Activated CD4-positive, CD25-positive, alpha-beta regulatory T cell treated with anti-CD3 and anti-CD28 coated beads, Interleukin-2, amount 50 U/mL, for 72 hours (primary cell): ENCODE data around the gene CHST13.

Experiments used
- DNase-seq: peaks from one replicate; pipeline ENCODE4 v3.0.0; 2021

Gene CHST13

DNA sequence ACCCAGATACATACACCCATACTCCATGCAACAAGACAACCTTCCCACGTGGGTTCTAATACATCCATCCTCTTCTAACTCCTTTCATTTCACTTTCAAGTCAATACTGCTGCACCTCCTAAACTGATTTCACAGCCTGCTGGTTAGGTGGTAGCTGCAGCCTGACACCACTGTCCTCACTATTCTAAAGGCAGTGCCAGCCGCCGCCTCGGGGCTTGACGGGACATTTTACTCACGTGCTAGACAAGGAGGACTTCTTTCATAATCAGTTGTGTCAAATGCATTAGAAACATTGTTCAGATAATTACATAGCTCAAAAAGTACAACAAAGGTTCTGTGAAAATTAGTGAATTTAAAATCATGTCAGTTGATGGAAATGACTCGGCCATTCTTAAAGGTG, 12.7 kb upstream of the CHST13 start:
- DNase-seq = no peak

GRCh38 chr3:126512026-126512425, 11.9 kb upstream of the CHST13 start:
- no peak for DNase-seq

DNA sequence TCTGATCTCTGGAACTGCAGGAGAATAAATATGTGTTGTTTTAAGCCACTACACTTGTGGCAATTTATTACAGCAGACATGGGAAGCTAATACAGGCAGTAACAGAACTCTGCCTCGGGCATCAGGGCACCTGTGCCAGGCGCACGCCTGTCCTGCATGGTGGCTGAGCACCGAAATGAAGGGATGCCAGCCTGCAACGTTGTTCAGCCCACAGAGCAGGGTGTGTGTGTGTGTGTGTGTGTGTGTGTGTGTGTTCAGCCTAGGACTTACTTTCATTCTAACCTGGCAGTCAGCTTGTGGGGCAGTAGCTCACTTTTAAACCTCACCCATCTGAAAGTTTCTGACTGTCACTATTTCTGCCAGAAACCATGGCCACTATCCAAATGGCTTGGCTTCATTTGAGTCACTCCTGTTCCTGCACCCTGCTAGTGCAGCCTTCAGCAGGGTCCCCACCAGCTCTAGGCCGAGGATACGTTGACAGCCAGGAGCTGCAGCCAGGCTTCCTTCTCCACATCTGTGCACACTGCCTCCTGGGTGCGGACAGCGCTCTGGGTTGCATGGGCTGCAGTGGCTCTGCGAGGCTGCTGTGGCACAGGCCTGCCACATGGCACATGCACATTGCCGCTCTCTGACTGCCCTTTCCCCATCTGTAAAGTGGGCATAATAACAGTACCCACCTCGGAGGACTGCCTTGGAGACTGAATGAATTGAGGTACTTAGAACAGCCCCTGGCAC, 10.9 kb upstream of the CHST13 start:
- no peak for DNase-seq

- no peak for DNase-seq
These were observed 9.8 kb upstream of the CHST13 start for GRCh38 chr3:126514161-126514560.

DNA sequence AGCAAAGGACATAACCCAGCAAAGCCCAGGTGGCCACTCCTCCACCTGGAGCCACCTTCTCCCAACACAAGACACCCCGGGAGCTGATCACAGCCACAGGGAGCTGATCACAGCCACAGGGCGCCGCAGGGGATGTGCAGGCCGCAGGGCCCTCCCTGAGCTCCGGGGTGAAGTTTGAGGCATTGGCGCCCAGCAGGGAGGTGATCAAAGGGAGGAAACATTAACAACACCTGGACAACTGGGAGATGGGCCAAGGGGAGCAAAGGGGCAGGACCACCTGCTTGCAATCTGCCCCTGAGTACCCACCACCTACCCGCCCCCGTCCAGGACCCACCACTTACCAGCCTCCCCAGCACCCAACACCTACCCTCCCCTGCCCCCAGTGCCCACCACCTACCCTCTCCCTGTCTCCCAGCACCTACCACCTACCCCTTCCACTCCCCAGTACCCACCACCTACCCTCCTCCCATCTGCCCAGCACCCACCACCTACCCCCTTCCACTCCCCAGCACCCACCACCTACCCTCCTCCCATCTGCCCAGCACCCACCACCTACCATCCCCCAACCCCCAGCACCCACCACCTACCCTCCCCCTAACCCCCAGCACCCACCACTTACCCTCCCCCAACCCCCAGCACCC, 8.8 kb upstream of the CHST13 start:
- no peak for DNase-seq

- no peak for DNase-seq
These were observed 7.6 kb upstream of the CHST13 start for GRCh38 chr3:126516152-126516935.

GRCh38 chr3:126516936-126517290, 7.0 kb upstream of the CHST13 start:
- DNase-seq = no peak

- DNase-seq = no peak
These were observed 6.5 kb upstream of the CHST13 start, which contains the start of gene UROC1 for GRCh38 chr3:126517291-126517951. UROC1 (minus strand) TSS chr3:126517773; CDS start chr3:126517719, 54 bp downstream.

- DNase-seq = no peak
These were observed 5.8 kb upstream of the CHST13 start for GRCh38 chr3:126517986-126518778.

DNA sequence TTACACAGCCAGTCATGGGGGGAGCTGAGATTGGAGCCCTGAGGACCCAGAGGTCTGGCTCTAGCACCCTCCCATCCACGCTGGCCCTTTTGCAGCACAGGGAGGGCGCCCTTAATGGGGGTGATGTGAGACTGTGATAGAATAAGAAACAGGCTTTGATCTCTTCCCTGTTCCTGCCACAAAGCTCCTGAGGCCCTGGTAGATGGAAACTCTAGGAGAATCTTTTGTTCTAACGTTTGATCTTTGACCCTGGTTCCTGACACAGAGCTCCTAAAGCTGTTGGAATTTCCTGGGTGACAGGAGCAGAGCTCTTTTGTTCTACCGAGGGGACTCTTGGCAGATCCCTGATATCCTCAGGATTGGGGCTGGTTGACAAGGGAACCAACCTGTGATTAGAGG, 5.2 kb upstream of the CHST13 start:
- no peak for DNase-seq

DNA sequence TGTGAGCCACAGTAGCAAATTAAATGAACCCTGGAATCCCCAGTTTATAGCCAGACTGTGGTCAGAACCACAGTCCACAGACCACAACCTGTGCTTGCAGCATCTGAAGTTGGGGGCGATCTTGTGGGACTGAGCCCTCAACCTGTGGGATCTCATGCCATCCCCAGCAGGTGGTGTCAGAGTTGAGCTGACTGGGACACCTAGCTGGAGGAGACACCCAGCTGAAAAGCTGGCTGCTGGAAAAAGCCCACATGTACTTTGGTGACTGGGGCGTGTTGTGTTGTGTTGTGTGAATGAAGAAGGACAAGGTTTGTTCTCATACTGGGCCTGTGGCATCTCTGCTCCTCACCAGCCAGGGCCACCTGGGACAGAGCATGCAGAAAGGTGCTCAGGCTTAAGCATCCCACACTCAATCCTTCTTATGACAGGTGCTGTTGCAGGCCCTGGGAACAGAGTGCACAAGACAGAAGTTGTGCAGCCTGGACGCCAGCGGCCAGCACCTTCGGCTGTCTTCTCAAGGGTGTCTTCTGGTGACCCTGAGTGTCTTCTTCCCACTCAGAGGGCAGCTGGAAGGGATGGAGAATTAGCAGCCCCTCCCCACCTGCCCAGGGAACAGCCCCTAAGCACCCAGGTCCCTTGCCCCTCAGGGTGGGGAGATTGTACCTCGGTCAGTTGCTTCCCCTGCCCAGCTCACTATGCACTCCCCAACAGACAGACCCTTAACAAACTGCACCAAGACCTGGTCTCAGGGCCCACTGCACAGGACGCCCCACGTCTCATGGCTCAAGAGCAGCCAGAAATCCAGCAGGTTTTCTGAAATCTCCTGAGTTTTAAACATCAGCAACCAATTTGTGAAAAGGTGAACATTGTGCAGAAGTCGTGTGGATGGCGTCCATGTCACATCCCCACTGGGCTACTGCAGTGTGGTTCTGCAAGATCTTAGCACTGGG, 4.2 kb upstream of the CHST13 start:
- no peak for DNase-seq

DNA sequence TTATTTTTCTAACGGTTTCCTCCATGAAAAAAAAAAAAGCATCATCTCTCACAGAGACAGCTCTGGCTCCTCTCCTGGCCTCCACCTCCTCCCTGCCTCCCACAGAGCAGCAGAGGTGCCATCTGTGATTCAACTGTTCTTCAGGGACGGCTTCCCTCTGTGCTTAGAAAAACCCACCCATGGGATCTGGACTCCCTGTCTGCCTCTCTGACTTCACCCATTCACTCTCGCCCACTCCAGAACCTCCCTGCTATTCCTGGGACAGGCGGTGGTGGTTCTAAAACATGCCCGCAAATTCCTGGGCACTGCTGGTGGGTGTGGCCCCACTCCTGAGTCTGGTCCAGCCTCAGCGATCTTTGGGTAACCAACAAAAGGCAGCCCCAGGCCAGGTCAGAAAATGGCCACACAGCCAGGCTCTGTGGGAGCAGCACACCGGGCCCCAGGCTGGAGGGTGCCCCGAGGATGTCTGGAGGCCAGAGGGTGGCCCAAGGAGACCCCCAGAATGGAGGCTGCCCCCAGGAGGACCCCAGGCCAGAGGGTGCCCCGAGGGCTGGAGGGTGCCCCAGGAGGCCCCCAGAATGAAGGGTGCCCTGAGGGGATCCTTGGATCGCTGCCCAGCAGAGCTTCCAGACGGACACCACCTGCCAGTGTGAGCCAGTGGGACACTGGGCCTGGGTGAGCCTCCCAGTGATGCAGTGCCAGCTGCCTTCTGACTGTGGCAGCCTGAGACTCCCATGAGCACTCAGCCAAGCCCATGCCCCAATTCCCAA, 2.6 kb upstream of the CHST13 start:
- DNase-seq = no peak

DNA sequence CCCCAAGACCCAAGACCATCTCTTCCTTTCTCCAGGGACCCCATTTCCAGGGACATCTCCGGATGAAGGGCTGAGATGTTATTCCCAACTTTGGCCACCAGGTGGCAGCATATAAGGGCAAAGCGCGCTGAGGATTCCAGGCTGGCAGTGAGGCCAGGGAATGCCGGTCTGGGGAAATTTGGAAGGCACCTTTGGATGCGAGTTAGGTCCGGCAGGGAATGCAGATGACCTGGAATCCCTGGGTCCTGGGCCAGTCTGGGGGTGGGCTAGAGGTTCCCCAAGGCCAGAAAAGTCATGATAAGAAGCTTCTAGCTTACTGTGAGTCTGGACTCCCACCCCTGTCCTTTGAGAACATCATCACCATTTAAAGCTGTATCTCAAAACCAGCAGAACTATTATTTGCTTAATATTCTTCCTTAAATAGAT, 1.6 kb upstream of the CHST13 start:
- DNase-seq = peak; percentile 59

DNA sequence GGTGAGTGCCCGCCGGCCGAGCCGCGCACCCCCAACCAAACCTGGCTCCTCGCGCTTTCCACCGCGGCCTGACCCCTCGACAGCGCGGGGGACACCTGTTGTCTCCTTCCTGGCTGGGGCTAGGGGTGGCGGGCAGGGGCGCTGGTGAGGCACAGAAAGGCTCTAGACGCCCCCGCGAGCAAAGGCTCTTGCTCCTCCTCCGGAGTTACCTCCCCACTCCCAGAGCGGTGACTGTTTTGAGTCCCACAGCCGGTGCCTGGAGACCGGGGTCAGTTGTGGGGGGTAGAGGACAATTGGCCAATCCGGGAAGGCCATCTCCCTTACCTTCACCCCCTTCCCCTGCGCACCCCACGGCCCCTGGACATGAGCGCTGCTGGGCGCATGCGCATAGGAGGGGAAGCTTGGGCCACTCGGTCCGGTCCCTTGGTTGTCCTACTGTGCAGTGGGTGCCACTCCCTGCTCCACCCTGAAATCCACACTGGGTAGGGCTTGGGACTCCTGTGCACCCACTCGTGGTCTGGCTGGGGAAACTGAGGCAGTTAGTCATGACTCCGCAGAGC, 554 bp downstream of the CHST13 start:
- no peak for DNase-seq

DNA sequence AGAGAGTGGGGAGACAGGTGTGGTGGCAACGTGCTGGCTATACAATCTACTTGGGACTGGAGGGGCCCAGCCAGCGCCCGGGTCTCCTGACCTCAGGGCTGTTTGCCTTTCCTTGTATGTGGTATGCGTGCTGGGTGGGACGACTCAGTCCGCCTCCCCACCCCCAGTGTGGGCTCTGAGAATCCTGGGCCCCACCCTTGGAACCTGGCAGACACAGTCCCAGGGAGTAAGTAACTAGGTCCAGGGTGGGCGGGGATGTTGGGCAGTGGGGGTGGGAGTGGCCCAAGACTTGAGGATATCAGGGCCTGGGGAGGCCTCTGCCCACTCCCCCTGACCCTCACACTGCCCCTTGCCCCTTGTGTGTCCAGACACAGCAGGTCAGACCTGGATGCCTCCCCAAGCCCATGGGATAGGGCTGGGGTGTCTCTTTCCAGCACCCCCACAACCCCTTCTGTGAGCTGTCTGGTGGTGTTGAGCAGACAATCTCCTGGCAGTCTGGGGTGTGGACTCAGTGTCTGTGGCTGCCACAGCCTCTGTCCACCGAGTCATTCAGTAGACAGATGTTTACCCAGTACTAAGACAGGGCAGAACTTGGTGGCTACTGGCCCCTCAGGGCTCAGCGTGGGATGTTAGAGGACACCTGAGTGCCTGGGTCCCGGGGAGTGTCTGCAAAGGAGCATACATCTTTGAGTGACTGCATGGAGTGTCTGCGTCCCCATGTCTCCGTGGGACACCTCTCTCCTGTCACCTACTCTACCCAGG, 1.3 kb downstream of the CHST13 start:
- no peak for DNase-seq

DNA sequence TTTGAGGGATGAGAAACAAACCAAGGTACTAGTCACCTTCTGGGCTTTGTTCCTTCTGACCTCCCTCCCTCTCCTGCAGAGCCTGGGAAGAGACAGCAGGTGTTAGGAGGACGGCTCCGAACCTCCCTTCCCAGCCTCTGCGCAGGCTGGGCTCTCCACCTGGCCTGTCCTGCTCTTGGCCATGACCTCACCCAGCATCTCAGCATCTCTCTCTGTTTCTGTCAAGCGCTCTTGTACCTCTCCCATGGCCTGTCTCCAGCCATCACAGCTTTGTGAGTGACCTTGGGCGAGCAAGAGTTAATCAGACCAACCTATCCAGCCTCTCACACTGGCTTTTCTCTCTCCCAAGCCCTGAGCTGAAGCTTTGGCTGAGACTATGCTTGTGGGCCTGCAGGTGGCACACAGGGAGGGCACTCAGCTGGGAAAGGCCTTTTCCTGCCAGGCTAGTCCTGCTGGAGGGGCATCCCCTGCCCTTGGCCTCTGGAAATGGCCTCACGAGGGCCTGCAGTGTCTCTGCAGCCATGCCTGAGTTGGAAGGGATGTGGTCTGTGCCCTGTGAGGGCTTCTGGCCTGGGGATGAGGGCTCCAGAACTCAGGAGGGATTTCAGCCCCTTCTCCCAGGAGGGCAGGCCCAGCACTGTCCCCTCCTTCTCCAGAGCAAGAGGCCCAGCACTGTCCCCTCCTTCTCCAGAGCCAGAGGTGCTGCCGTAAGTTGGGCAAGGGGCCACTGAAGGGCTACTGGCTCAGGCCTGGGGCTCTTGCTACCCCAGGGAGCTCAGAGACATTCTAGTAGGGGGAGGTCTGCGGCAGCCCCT, 2.1 kb downstream of the CHST13 start:
- no peak for DNase-seq

GRCh38 chr3:126526668-126527005, 2.7 kb downstream of the CHST13 start:
- DNase-seq = no peak

DNA sequence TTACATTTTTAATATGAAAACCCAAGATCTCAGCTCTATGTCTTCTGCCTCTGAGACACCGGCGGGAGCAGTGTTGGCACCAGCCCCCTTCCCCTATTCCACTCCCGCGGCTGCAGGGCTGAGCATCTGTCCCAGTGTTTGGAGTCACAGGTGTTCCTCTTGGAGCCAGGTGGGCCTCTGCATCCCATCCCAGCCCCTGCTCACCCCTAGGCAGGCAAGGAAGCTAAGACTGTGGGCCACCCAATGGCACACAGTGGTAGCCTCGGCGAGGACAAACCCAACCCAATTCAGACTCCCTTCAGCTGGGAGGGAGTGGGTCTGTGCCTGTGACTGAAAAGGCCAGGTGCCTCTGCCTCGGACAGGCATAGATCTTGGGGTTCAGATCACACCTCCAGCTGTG, 3.1 kb downstream of the CHST13 start:
- DNase-seq = no peak
